Measurements from ENCODE around the gene CHCT1.
A peak's percentile ranks its signal among the peaks of the same experiment; 100 is the strongest.

CHCT1 gene

GRCh38 chr17:60435244-60436167, 13.2 kb downstream of the CHCT1 start:
- no peak overlapping the region for H3K27ac ChIP-seq

GRCh38 chr17:60436676-60437075, 14.4 kb downstream of the CHCT1 start:
- no peak overlapping the region for H3K4me3 ChIP-seq (IDR thresholded peaks at IDR 0.05; ENCODE audit: insufficient read depth, low read depth, low read length)
- H4K20me1 ChIP-seq (ENCODE audit: insufficient read depth) = no peaks in the 10 kb centered on the region
- no peaks in the 10 kb centered on the region for H3K36me3 ChIP-seq (ENCODE audit: insufficient read depth)
- H3K4me1 ChIP-seq (ENCODE audit: low read depth, poor library complexity, severe bottlenecking) = peaks cover 43% of the 10 kb centered on the region
- H3K9ac ChIP-seq = peak overlapping the region; percentile 50; the same call in 1 of the 2 replicates
- H3K27ac ChIP-seq = peak overlapping the region; percentile 65
- H3K27me3 ChIP-seq (ENCODE audit: insufficient read depth, low read depth) = no peaks in the 10 kb centered on the region
- peak overlapping the region; percentile 37 for H3K4me2 ChIP-seq
- no peak for TF ChIP-seq CTCF (conservative IDR thresholded peaks at IDR 0.05; ENCODE audit: low read depth, low read length)
- H3K79me2 ChIP-seq (ENCODE audit: insufficient read depth, low read depth) = no peaks in the 10 kb centered on the region
- H2AFZ ChIP-seq (ENCODE audit: low read depth) = peak overlapping the region; percentile 71

More at GRCh38 chr17:60435244-60436167, 13.2 kb downstream of the CHCT1 start:
- no peaks in the 10 kb centered on the region for H4K20me1 ChIP-seq (ENCODE audit: insufficient read depth)
- H3K4me1 ChIP-seq (ENCODE audit: low read depth, poor library complexity, severe bottlenecking) = peaks cover 43% of the 10 kb centered on the region
- peak; percentile 94 for TF ChIP-seq CTCF (conservative IDR thresholded peaks at IDR 0.05; ENCODE audit: low read depth, low read length)
- peak overlapping the region; percentile 71; the same call in 1 of the 2 replicates for H2AFZ ChIP-seq (ENCODE audit: low read depth)
- no peaks in the 10 kb centered on the region for H3K27me3 ChIP-seq (ENCODE audit: insufficient read depth, low read depth)
- no peak overlapping the region for H3K9ac ChIP-seq
- no peak overlapping the region for H3K4me3 ChIP-seq (IDR thresholded peaks at IDR 0.05; ENCODE audit: insufficient read depth, low read depth, low read length)
- H3K4me2 ChIP-seq = no peak overlapping the region
- no peaks in the 10 kb centered on the region for H3K36me3 ChIP-seq (ENCODE audit: insufficient read depth)
- H3K79me2 ChIP-seq (ENCODE audit: insufficient read depth, low read depth) = no peaks in the 10 kb centered on the region

- Histone ChIP-seq H3K27ac (peak overlapping the region; percentile 65), H3K4me3 (IDR thresholded peaks at IDR 0.05; ENCODE audit: insufficient read depth, low read depth, low read length) (no peak overlapping the region), H4K20me1 (ENCODE audit: insufficient read depth) (no peaks in the 10 kb centered on the region), H3K9ac (0 out of 2 replicates have a peak overlapping the region, but pooled peaks have one; percentile 6), H3K79me2 (ENCODE audit: insufficient read depth, low read depth) (no peaks in the 10 kb centered on the region), H3K4me2 (peak overlapping the region; percentile 53), H3K27me3 (ENCODE audit: insufficient read depth, low read depth) (no peaks in the 10 kb centered on the region), H2AFZ (ENCODE audit: low read depth) (peak overlapping the region; percentile 10; the same call in 1 of the 2 replicates), H3K4me1 (ENCODE audit: low read depth, poor library complexity, severe bottlenecking) (peaks cover 43% of the 10 kb centered on the region), H3K36me3 (ENCODE audit: insufficient read depth) (no peaks in the 10 kb centered on the region)
- no peak for TF ChIP-seq CTCF (conservative IDR thresholded peaks at IDR 0.05; ENCODE audit: low read depth, low read length)
These were observed 17.2 kb downstream of the CHCT1 start for GRCh38 chr17:60439501-60439900.

- no peak for TF ChIP-seq CTCF (conservative IDR thresholded peaks at IDR 0.05; ENCODE audit: low read depth, low read length)
- Histone ChIP-seq H3K4me2 (no peak overlapping the region), H3K36me3 (ENCODE audit: insufficient read depth) (no peaks in the 10 kb centered on the region), H3K9ac (no peak overlapping the region), H3K4me3 (IDR thresholded peaks at IDR 0.05; ENCODE audit: insufficient read depth, low read depth, low read length) (no peak overlapping the region), H3K27ac (no peak overlapping the region), H2AFZ (ENCODE audit: low read depth) (no peak overlapping the region), H4K20me1 (ENCODE audit: insufficient read depth) (no peaks in the 10 kb centered on the region), H3K79me2 (ENCODE audit: insufficient read depth, low read depth) (no peaks in the 10 kb centered on the region), H3K27me3 (ENCODE audit: insufficient read depth, low read depth) (no peaks in the 10 kb centered on the region), H3K4me1 (ENCODE audit: low read depth, poor library complexity, severe bottlenecking) (peaks cover 28% of the 10 kb centered on the region)
These were observed 20.2 kb downstream of the CHCT1 start for GRCh38 chr17:60442271-60443173.

Data from KMS-11 (cell line).